ENCODE measurements around the gene LCT.

The LCT gene

GRCh38 chr2:135851858-135852257 lies 14.9 kb upstream of the LCT start:
- H3K4me1 ChIP-seq (ENCODE audit: control insufficient read depth in 1 of 2, insufficient read depth in 2 of 2, low read length in 2 of 2): no peaks in the 10 kb centered on the region
- H3K9me3 ChIP-seq (ENCODE audit: control insufficient read depth in 1 of 2, low read length in 2 of 2): no peaks in the 10 kb centered on the region
- H3K27me3 ChIP-seq (ENCODE audit: low read depth, low read length): no peaks in the 10 kb centered on the region
- H3K27ac ChIP-seq (ENCODE audit: low read length): no peak overlapping the region
- no peak overlapping the region for H3K4me3 ChIP-seq (ENCODE audit: low read depth in 1 of 2, low read length in 2 of 2)
- H3K36me3 ChIP-seq (ENCODE audit: control insufficient read depth in 1 of 2, insufficient read depth in 2 of 2, low read length in 2 of 2): peaks cover 19 to 21% of the 10 kb centered on the region in 2 donors

- Histone ChIP-seq H3K27me3 (ENCODE audit: low read depth, low read length) (no peaks in the 10 kb centered on the region), H3K9me3 (ENCODE audit: control insufficient read depth in 1 of 2, low read length in 2 of 2) (no peaks in the 10 kb centered on the region), H3K27ac (ENCODE audit: low read length) (no peak overlapping the region), H3K4me3 (ENCODE audit: low read depth in 1 of 2, low read length in 2 of 2) (no peak overlapping the region), H3K4me1 (ENCODE audit: control insufficient read depth in 1 of 2, insufficient read depth in 2 of 2, low read length in 2 of 2) (no peaks in the 10 kb centered on the region), H3K36me3 (ENCODE audit: control insufficient read depth in 1 of 2, insufficient read depth in 2 of 2, low read length in 2 of 2) (peaks cover 14 to 16% of the 10 kb centered on the region in 2 donors)
These were observed 14.1 kb upstream of the LCT start for GRCh38 chr2:135850892-135851668.

GRCh38 chr2:135849087-135849486 lies 12.1 kb upstream of the LCT start:
- Histone ChIP-seq H3K36me3 (ENCODE audit: control insufficient read depth in 1 of 2, insufficient read depth in 2 of 2, low read length in 2 of 2) (peaks cover 17 to 34% of the 10 kb centered on the region in 2 donors), H3K27ac (ENCODE audit: low read length) (no peak overlapping the region), H3K4me3 (ENCODE audit: low read depth in 1 of 2, low read length in 2 of 2) (no peak overlapping the region)

GRCh38 chr2:135845997-135846396 lies 9.0 kb upstream of the LCT start:
- Histone ChIP-seq H3K9me3 (ENCODE audit: control insufficient read depth in 1 of 2, low read length in 2 of 2) (no peaks in the 10 kb centered on the region), H3K4me3 (ENCODE audit: low read depth in 1 of 2, low read length in 2 of 2) (no peak overlapping the region), H3K36me3 (ENCODE audit: control insufficient read depth in 1 of 2, insufficient read depth in 2 of 2, low read length in 2 of 2) (peaks cover 27 to 32% of the 10 kb centered on the region in 2 donors), H3K27me3 (ENCODE audit: low read depth, low read length) (no peaks in the 10 kb centered on the region), H3K4me1 (ENCODE audit: control insufficient read depth in 1 of 2, insufficient read depth in 2 of 2, low read length in 2 of 2) (no peaks in the 10 kb centered on the region), H3K27ac (ENCODE audit: low read length) (no peak overlapping the region)

More at GRCh38 chr2:135849087-135849486, 12.1 kb upstream of the LCT start:
- Histone ChIP-seq H3K9me3 (ENCODE audit: control insufficient read depth in 1 of 2, low read length in 2 of 2) (no peaks in the 10 kb centered on the region), H3K4me1 (ENCODE audit: control insufficient read depth in 1 of 2, insufficient read depth in 2 of 2, low read length in 2 of 2) (no peaks in the 10 kb centered on the region), H3K27me3 (ENCODE audit: low read depth, low read length) (no peaks in the 10 kb centered on the region)

- Histone ChIP-seq H3K27ac (ENCODE audit: low read length) (no peak overlapping the region), H3K9me3 (ENCODE audit: control insufficient read depth in 1 of 2, low read length in 2 of 2) (no peaks in the 10 kb centered on the region), H3K4me3 (ENCODE audit: low read depth in 1 of 2, low read length in 2 of 2) (no peak overlapping the region), H3K36me3 (ENCODE audit: control insufficient read depth in 1 of 2, insufficient read depth in 2 of 2, low read length in 2 of 2) (peaks cover 27 to 32% of the 10 kb centered on the region in 2 donors), H3K4me1 (ENCODE audit: control insufficient read depth in 1 of 2, insufficient read depth in 2 of 2, low read length in 2 of 2) (no peaks in the 10 kb centered on the region), H3K27me3 (ENCODE audit: low read depth, low read length) (no peaks in the 10 kb centered on the region)
These were observed 8.3 kb upstream of the LCT start for GRCh38 chr2:135845257-135845656.

GRCh38 chr2:135844301-135844895 lies 7.4 kb upstream of the LCT start:
- Histone ChIP-seq H3K27me3 (ENCODE audit: low read depth, low read length) (no peaks in the 10 kb centered on the region), H3K9me3 (ENCODE audit: control insufficient read depth in 1 of 2, low read length in 2 of 2) (no peaks in the 10 kb centered on the region), H3K36me3 (ENCODE audit: control insufficient read depth in 1 of 2, insufficient read depth in 2 of 2, low read length in 2 of 2) (peaks cover 27 to 32% of the 10 kb centered on the region in 2 donors), H3K4me3 (ENCODE audit: low read depth in 1 of 2, low read length in 2 of 2) (no peak overlapping the region), H3K4me1 (ENCODE audit: control insufficient read depth in 1 of 2, insufficient read depth in 2 of 2, low read length in 2 of 2) (no peaks in the 10 kb centered on the region), H3K27ac (ENCODE audit: low read length) (no peak overlapping the region)

- H3K4me3 ChIP-seq (ENCODE audit: low read depth in 1 of 2, low read length in 2 of 2): no peak overlapping the region
- H3K36me3 ChIP-seq (ENCODE audit: control insufficient read depth in 1 of 2, insufficient read depth in 2 of 2, low read length in 2 of 2): peaks cover 27% of the 10 kb centered on the region in 2 donors
- no peaks in the 10 kb centered on the region for H3K4me1 ChIP-seq (ENCODE audit: control insufficient read depth in 1 of 2, insufficient read depth in 2 of 2, low read length in 2 of 2)
- H3K9me3 ChIP-seq (ENCODE audit: control insufficient read depth in 1 of 2, low read length in 2 of 2): no peaks in the 10 kb centered on the region
- H3K27ac ChIP-seq (ENCODE audit: low read length): no peak overlapping the region
- no peaks in the 10 kb centered on the region for H3K27me3 ChIP-seq (ENCODE audit: low read depth, low read length)
These were observed 6.7 kb upstream of the LCT start for GRCh38 chr2:135843671-135844070.

- Histone ChIP-seq H3K4me1 (ENCODE audit: control insufficient read depth in 1 of 2, insufficient read depth in 2 of 2, low read length in 2 of 2) (no peaks in the 10 kb centered on the region), H3K27ac (ENCODE audit: low read length) (peak overlapping the region; percentile 7), H3K4me3 (ENCODE audit: low read depth in 1 of 2, low read length in 2 of 2) (no peak overlapping the region), H3K27me3 (ENCODE audit: low read depth, low read length) (no peaks in the 10 kb centered on the region), H3K9me3 (ENCODE audit: control insufficient read depth in 1 of 2, low read length in 2 of 2) (no peaks in the 10 kb centered on the region), H3K36me3 (ENCODE audit: control insufficient read depth in 1 of 2, insufficient read depth in 2 of 2, low read length in 2 of 2) (peaks cover 16 to 21% of the 10 kb centered on the region in 2 donors)
These were observed 3.6 kb upstream of the LCT start for GRCh38 chr2:135840601-135841000.

GRCh38 chr2:135839713-135840112 lies 2.7 kb upstream of the LCT start:
- H3K27ac ChIP-seq (ENCODE audit: low read length): no peak overlapping the region

GRCh38 chr2:135838502-135838901 lies 1.5 kb upstream of the LCT start:
- Histone ChIP-seq H3K9me3 (ENCODE audit: control insufficient read depth in 1 of 2, low read length in 2 of 2) (no peaks in the 10 kb centered on the region), H3K27ac (ENCODE audit: low read length) (no peak overlapping the region), H3K36me3 (ENCODE audit: control insufficient read depth in 1 of 2, insufficient read depth in 2 of 2, low read length in 2 of 2) (peaks cover 4 to 5% of the 10 kb centered on the region in 2 donors), H3K27me3 (ENCODE audit: low read depth, low read length) (no peaks in the 10 kb centered on the region), H3K4me3 (ENCODE audit: low read depth in 1 of 2, low read length in 2 of 2) (no peak overlapping the region), H3K4me1 (ENCODE audit: control insufficient read depth in 1 of 2, insufficient read depth in 2 of 2, low read length in 2 of 2) (no peaks in the 10 kb centered on the region)

More at GRCh38 chr2:135839713-135840112, 2.7 kb upstream of the LCT start:
- H3K4me1 ChIP-seq (ENCODE audit: control insufficient read depth in 1 of 2, insufficient read depth in 2 of 2, low read length in 2 of 2): no peaks in the 10 kb centered on the region
- no peaks in the 10 kb centered on the region for H3K27me3 ChIP-seq (ENCODE audit: low read depth, low read length)
- H3K4me3 ChIP-seq (ENCODE audit: low read depth in 1 of 2, low read length in 2 of 2): no peak overlapping the region
- H3K9me3 ChIP-seq (ENCODE audit: control insufficient read depth in 1 of 2, low read length in 2 of 2): no peaks in the 10 kb centered on the region
- peaks cover 11 to 13% of the 10 kb centered on the region in 2 donors for H3K36me3 ChIP-seq (ENCODE audit: control insufficient read depth in 1 of 2, insufficient read depth in 2 of 2, low read length in 2 of 2)

GRCh38 chr2:135832891-135833290 lies 4.1 kb downstream of the LCT start:
- Histone ChIP-seq H3K27me3 (ENCODE audit: low read depth, low read length) (no peaks in the 10 kb centered on the region), H3K4me3 (ENCODE audit: low read depth in 1 of 2, low read length in 2 of 2) (no peak overlapping the region), H3K27ac (ENCODE audit: low read length) (no peak overlapping the region), H3K36me3 (ENCODE audit: control insufficient read depth in 1 of 2, insufficient read depth in 2 of 2, low read length in 2 of 2) (no peaks in the 10 kb centered on the region), H3K9me3 (ENCODE audit: control insufficient read depth in 1 of 2, low read length in 2 of 2) (no peaks in the 10 kb centered on the region), H3K4me1 (ENCODE audit: control insufficient read depth in 1 of 2, insufficient read depth in 2 of 2, low read length in 2 of 2) (no peaks in the 10 kb centered on the region)
